T47D (cell line): ENCODE measurements around the gene TXNRD3.
"Not testable (repeated sequence)": the region's sequence is repeated elsewhere in the genome, so short reads cannot be mapped to it uniquely, and the experiment has no call there.

Source experiments
- DNase-seq, 2 experiments: peaks; one replicate each; pipeline versions ENCODE4 v3.0.0 to v3.0.0-alpha.2; 2011 to 2012; ENCODE audit warnings: low read depth in 1 of 2, low spot score in 1 of 2
- JUND ChIP-seq: IDR thresholded peaks from 2 replicates; pipeline ENCODE4 v1.6.1; 2012; ENCODE audit warnings: low read depth
- in situ Hi-C: cut with HindIII; loops from 2 replicates; pipeline ENCODE4 v1.10.0; 2016; ENCODE audit warnings: low sequenced_read_pairs, low pct_unique_long_range_greater_than_20kb

Gene TXNRD3

DNA sequence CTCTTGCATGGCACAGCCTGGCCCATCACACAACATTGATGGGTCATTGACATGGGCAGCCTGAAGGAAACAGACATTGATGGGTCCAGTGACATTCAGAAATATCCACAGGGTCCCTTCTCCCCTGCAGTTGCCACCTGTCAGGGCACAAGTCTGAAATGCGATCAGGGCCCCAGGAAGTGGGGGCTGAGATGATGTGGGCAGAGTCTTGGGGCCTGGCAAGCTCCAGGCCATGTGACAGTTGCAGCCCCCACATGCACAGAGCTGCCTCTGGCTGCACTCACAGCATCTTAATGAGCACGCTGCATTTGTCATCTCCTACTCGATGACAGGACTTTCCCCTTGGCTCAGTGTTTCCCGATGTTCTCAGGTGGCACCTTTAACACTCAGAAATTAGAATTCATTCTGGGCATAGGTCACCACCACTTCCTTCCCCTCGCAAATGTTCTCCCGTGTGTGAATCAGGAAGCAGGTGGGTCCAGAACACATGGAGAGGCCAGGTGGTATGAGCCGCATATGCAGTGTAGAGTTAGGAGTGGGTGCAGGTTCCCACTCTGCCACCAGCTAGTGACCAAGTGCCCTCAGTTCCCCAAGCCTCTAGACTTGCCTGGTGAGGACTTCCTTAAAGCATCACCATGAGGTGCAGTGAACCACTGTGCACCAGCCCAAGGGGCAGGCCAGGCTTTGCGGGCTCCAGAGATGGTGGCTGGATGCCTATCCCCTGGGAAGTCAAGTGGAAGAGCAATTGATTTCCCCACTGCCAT lies 1.6 kb upstream of the TXNRD3 start:
- in situ Hi-C loops = no loop called here
- DNase-seq = no peak
- no peak for TF ChIP-seq JUND

DNA sequence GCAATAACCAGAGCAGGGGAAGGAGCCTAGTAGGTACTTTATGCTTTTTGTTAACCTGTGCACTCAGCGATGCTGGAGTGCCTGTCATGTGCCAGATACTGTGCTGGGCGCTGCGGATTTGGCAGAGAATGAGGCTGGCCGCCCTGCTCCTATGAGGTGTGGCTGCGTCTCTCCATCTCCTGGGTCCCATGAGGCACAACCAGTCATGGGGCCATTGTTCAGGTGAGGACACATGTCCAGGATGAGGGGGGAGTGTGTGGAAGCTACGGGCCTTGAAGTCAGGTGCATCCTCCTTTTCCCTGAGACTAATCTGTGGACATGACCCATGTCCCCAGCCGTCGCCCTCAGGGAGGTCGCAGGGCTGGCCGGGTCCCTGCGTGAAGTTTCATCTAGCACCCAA lies 963 bp upstream of the TXNRD3 start:
- no peak for TF ChIP-seq JUND
- no peak for DNase-seq
- in situ Hi-C loops = no loop called here

DNA sequence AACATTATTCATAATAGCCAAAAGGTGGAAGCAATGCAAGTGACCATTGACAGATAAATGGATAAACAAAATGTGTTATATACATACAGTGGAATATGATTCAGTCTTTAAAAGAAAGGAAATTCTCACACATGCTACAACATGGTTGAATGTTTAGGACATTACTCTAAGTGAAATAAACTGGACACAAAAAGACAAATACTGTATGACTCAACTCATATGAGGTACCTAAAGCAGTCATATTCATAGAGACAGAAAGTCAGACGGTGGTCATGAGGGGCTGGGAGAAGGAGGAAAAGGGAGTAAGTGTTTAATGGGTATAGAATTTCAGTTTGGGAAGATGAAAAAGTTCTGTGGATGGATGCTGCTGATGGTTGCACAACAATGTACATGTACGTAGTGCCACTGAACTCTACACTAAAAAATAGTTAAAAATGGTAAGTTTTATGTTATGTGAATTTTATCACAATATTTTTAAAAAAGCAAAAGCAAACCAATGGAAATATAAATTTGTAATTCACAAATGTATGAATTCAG lies 5.3 kb downstream of the TXNRD3 start:
- in situ Hi-C loops = no loop called here
- no peak for TF ChIP-seq JUND
- DNase-seq = no peak

DNA sequence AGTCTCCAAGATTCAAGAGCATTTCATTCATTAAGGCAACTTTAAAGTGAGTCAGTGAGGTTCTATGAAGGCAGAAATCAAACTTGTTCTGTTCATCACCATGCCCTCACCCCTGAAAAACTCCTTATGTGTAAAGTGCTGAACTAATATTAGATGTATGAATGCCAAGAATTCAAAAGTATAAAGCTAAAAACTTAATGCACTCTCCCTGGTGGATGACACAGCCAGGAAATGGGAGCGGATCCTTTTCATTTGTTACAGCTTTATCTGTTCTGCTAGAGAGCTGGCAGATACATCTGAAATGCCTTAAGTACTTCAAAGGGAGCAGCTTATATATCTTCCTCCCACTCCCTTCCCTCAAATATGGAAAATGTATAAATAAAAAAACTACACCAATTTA lies 8.2 kb downstream of the TXNRD3 start:
- in situ Hi-C loops = no loop called here
- no peak for DNase-seq
- TF ChIP-seq JUND = no peak

DNA sequence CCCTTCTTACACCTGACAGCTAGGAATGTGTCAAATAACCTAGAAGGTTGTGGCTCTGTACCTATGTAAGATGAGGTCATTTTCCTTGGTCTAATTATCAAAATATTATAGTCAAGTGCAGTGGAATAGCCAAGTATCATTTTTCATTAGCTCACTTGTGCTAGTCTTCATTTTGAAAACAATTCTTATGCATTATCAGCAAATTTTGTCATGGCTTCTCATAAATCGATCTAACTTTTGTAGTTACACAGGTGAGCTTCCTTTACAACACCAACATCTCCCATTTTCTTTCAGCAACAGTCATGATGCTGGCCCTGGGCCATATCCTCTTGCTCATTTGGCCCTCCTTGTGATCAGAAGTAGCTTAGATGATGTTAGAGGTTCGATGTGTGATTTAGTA lies 10.3 kb downstream of the TXNRD3 start:
- in situ Hi-C loops = no loop called here
- no peak for TF ChIP-seq JUND
- no peak for DNase-seq

DNA sequence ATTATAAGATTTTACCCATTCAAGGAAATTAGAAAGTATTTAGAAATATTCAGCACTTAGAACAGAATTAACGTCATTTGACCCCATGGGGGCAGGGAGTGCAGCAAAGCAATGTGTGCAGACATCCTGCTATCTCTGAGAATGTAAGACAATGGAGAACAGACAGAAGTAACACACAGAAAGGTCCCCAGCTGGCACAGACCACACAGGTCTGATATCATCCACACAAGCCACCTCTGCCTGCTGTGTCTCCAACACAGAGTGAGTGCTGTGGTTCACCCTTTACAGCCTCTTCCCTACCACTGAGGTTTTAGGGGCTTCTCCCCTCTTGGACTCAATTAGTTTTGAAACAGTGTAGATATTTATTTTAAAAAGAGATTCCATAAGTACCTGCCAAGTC lies 16.1 kb downstream of the TXNRD3 start:
- TF ChIP-seq JUND = no peak
- no peak for DNase-seq
- in situ Hi-C loops = no loop called here

DNA sequence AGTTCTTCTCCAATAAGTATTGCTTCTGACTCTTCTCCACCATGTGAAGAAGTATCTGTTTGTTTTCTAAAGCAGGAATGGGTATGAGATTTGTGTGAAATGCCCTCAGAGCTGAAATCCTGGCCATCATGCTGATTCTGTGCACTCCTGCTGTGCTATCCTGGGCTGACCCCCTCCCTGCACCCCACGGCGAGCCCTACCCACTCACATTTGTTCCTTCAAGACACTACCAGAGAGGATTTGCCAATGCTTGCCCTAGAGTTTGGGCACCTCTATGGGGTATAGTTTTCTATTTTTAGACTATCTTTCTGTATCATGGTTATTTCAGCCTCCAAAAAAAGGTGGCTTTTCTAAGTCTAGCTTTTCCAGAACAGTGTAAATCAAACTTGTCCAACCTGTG lies 18.5 kb downstream of the TXNRD3 start:
- no peak for DNase-seq
- TF ChIP-seq JUND = no peak
- in situ Hi-C loops = no loop called here

DNA sequence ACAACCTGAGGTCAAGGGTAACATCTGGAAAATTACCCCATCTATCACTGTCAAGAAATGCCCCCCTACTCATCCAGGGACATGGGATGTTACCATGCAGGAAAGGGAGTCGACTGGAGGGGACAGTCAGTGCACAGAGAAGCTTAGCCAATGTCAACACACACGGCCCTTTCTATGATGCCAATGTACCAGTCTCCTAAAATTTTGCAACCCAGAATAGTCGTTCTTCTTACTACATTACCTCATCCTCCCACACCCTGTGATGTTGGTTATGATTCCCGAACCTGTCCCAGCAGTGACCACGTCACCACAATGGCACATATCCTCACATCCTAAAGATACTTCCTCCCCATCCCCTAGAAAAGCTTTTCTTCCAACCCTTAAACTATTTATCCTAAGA lies 20.1 kb downstream of the TXNRD3 start:
- no peak for DNase-seq
- in situ Hi-C loops = no loop called here
- TF ChIP-seq JUND = no peak

DNA sequence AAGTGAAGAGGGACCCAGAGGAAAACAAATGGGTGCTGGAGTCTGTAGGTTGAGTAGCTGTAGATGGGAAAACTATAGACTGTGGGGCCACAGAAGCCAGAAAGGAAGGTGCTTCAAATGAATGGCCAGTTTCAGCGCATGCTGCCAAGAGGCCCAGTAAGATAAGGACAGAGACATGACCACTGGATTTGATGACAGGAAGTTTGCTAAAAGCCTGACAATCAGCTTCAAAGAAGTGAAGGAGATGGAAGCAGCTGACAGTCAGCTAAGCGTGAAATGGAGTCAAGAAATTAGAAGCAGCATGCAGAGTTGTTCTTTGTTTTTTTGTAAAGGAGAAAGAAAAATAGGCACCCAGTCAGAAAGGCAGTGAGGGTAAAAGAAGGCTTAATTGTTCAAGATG lies 24.9 kb downstream of the TXNRD3 start:
- TF ChIP-seq JUND = no peak
- DNase-seq = no peak
- in situ Hi-C loops = no loop called here

DNA sequence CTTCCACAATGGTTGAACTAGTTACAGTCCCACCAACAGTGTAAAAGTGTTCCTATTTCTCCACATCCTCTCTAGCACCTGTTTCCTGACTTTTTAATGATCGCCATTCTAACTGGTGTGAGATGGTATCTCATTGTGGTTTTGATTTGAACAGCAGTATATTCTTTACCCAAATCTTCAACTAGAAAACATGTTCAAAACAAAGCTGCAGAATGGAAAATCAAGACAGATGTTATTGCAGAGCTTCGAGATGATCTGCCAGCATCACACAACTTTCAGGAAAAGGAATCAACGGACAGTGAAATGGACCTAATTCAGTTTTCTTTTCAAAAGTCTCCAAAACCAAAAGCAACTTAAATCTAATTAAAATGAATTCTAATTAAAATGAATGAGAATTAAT lies 29.2 kb downstream of the TXNRD3 start:
- in situ Hi-C loops, DNase-seq: not testable (repeated sequence)

DNA sequence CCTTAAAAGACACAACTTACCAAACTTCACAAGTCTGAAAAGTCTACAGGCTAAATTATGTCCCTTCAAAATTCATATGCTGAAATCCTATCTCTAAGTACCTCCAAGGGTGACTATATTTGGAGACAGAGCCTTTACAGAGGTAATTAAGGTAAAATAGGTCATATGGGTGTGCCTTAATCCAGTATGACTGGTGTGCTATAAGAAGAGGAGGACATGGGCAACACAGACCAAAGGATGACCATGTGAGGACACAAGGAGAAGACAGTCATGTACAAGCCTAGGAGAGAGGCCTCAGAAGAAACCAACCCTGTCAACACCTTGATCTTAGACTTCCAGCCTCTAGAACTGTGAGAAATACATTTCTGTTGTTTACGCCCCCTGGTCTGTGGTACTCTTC lies 32.2 kb downstream of the TXNRD3 start:
- no peak for TF ChIP-seq JUND
- in situ Hi-C loops = no loop called here
- no peak for DNase-seq

DNA sequence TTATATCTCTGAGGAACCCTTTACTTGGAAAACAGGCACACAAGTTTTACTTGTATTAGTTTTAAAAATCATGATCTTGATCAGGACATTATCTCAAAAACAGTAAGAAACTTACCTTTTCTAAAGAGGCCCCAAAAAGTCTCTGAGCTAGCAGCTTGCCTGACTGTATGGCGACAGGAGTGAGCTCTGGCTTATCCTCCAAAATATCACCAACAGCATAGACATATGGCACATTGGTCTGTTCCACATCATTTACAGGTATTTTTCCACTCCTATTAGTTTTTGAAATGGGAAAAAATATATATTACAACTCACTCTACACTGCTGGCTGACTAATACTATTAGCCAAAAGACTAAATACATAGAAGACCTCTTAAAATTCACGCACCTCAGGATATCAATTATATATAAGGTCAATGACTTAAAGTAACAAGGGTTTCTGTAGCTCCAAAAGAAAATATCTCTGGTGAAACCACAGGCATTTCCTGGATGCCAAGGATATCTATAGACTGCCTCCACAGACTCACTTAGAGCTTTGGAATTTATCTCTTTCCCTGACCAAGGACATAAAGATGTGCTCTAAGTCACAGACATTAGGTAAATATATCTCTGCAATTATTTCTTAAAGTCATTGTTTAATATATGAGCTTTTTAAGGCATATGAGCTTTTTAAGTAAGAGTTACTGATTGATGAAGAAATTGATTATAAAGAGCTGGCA lies 33.1 kb downstream of the TXNRD3 start:
- no peak for TF ChIP-seq JUND
- in situ Hi-C loops = no loop called here
- no peak for DNase-seq

DNA sequence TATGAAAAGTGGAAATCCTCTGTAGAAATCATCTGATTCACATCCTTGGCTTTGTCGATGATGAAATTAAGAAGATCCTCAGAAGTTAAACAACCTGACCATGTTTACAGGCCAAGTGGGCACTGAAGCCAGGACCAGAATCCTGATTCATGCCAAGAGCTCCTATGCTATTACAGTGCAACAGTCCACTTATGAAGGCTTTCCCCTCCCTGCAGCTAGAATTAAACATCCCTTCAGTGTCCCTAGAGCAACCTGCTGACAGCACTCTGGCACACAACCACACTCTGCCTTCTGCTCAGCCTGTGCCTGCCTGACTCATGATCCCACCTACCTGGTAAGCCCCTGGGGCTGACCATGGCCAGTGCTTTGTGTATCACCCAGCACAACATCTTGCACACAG lies 33.8 kb downstream of the TXNRD3 start:
- TF ChIP-seq JUND = no peak
- in situ Hi-C loops = no loop called here
- no peak for DNase-seq
